Measurements from ENCODE around the gene TMCO2.

GRCh38 chr1:40224040-40224439, 23.7 kb upstream of the TMCO2 start:
- TF ChIP-seq EZH2 (IDR thresholded peaks at IDR 0.05; ENCODE audit: borderline replicate concordance, low read depth, low read length, severe bottlenecking) (no peak), CTCF (IDR thresholded peaks at IDR 0.05; ENCODE audit: borderline replicate concordance, extremely low read depth, low read length, poor library complexity, severe bottlenecking) (no peak)
